Renal cortex interstitium (tissue), 11 donors: ENCODE results near the gene HNRNPLL. TPM values are rescaled to one million over a fixed set of nuclear protein-coding genes. Genes with fewer than 3 reads are reported as not detected.
"Not testable (repeated sequence)": the region's sequence is repeated elsewhere in the genome, so short reads cannot be mapped to it uniquely, and the experiment has no call there.

ENCODE experiments used
- DNase-seq, 11 donors: peaks; one replicate each; pipeline ENCODE4 v3.0.0-alpha.2; 2013; ENCODE audit warnings: low read depth in 9 of 11, low spot score in 4 of 11; ENCODE audit errors: extremely low read depth in 1 of 11
- polyA plus RNA-seq, 3 donors: library from polyadenylated mRNA; unstranded; fragments of 120-200 nt; gene quantifications; one replicate each; pipeline ENCODE4 v1.2.1, GENCODE V29; 2013; ENCODE audit not compliant: insufficient read length in 3 of 3

HNRNPLL gene
- polyA plus RNA-seq, 3 donors: 70.9 to 83.9 (median 74.3) TPM

DNA sequence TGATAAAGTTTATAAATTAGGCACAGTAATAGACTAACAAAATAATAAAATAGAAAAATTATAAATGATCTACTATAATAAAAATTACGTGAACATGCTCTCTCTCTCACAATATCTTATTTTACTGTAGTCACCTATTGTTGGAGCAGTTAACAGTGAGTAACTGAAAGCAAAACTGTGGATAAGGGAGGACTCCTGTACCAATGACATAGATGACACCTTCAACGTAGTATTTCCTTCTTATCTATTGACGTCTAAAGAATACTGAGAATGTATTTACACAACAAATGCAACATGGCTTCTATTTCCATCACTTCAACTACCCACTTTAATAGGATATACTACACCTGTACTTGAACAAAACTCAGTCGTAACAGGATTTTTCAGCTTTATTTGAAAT, 31.5 kb downstream of the HNRNPLL start:
- no peak for DNase-seq

DNA sequence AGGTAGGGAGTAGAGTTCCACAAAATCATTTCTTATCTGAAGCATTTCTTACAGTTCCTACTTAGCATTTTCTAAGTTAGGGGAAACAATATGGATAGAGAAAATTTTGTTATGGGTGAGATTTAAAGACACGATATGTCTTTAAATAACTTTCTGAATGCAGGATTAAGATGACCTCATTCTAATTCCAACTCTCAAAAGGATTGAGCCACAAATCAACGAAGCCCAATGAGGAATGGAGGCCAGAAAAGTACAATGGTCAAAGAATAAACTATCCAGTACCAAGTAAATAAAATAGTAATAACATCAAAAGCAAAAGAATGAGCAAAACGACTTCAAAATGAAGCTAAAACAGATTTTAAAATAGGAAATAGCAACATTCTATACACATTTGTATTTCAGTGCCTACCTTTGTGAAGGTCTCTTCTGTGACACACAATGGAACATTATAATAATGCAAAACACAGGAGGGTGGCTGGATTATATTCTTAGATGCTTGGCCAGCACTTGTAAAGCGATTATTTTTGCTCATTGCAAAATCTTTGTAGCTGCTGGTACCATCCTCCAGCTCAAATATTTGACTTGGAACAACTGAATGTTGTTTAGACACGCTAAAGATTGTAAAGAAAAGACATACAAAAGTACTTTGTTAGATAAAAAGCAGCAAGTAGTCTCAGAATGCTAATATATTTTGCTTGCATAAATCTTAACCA, 33.8 kb downstream of the HNRNPLL start:
- DNase-seq: no peak

DNA sequence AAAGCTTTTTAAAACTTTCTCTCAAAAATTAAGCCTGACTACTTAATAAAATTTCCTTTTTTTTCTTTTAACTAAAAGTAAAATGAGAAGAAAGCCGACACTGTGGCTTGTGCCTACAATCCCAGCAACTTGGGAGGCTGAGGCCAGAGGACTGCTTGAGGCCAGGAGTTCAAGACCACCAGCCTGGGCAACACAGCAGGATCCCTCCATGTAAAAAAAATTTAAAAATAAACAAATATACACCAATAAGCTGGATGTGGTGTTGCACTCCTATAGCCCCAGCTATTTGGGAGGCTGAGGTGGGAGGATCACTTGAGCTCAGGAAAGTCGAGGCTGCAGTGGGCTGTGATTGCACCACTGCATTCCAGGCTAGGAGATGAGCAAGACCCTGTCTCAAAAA, 37.4 kb downstream of the HNRNPLL start:
- DNase-seq: no peak

DNA sequence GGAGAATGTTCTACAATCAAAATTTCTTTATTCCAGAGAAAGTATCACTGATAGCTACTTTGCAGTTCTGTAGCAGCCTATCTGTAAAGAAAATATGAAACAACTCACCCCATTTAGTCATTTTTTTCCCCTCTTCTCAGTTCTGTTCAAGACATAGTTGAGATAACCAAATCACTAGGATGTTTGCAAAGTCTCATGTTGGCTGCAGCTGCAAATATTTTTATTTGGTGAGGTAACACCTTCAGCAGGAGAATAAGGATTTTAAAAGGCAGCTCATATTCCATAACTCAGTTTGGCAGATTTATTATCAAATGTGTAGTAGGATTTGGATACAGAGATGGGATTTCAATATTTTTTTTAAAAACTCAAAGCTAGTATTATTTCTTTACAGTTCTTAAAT, 41.0 kb downstream of the HNRNPLL start:
- DNase-seq: no peak

DNA sequence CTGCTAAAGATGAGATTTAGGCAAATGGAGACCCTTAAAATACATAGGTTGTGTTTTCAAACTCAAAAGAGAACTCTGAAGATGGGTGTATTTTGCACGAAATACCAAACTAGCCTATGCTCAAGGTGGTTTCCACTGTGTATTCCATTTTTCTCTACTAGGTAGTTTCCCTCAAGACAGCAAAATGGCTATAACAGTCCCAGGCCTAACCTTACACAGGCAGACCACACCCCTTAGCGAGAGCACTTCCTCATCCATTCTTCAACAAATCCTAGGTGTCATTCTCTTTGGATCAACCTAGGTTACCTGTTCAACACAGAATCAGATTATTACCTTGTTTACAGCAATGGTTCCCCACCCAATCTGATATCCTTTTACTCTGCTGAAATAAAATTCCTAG, 42.6 kb downstream of the HNRNPLL start:
- no peak for DNase-seq

DNA sequence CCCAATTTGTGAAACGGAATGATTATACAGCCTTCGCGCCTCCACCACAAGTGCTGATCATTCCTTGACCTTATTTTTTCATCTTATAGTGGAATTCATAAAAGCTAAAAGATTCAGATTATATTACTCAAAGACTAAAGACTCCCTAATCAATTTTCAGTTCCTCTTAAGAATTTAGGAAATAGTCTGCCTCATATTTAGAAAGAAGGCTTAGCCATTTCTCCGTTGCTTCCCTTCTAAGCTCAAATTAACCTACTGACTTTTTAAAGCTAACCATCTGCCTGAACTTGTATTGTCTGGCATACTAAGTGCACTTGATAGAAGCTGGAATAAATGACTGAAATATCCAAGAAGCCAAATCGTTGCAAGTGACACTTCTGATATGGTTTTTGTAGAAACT, 44.7 kb downstream of the HNRNPLL start:
- DNase-seq: no peak

DNA sequence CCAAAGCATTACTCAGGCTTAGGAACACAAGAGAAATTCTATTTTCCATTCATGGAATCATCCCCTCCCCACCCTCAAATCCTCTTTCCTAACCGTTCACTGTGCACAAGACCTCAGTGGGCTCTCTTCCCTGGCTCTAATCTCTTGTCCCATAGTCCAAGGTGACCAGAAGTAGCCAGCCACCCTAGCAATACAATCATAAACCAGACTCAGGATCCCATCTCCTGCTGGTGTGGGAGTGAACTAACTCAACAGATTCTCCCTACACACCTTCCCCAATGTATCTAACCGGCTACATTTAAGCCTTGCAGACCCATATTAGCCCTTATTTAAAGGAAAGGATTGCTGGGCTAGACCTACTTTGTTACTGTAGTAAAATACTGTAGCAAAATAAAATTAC, 45.5 kb downstream of the HNRNPLL start:
- no peak for DNase-seq

DNA sequence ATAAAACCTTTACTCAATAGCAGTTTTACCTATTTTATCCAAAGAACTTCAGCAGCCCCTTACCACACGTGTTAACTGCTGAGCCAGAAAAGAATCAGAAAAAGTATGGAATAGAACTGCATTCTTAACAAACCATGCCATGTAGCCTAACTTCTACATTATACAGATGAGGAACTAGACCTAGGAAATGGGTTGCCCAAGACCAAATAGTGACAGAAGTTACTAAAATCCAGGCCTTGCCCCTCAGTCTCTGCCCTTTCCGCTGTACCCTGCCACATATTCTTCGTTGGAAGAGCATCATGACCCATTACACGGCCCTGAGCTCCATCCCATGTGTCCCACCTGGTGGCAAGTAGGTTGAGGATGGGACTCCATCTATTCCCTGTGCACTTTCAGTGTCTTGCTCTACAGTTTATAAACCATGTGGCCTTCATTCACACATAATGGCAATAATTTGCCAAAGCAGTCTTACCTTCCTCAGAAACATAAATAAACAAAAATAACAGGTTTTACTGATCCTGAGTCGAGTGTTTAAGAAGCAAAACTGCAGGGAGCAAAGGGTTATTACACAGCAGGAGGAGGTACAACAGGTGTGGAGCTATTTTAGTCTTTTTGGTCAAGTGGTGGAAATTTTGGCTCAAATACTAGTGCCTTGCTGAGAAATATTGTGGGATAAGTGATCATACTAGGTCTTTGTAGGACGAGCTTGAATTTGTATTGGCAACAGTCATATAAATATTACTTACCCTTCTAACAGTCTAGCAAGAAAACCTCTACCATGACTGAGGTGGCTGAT, 46.5 kb downstream of the HNRNPLL start:
- no peak for DNase-seq

DNA sequence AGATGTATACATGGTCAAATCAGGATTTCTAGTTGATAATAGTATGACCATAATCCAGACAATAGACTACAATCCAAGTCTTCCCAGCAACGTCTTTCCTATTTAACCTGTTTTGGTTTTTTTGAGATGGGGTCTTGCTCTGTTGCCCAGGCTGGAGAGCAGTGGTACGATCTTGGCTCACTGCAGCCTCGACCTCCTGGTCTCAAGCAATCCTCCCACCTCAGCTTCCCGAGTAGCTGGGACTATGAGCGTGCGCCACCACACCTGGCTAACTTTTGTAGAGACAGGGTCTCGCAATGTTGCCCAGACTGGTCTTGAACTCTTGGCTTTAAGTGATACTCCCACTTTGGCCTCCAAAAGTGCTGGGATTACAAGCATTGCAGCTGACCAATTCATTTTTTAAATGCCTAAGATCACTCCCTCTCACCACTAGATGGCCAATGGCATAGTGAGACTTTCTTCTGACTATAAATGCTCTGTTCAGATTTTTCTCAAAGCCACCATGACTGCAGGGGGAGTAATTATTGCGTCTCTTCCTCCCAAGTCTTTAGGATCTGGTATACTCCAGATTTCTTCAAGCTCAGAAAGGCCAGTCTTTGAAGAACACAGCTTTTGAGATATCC, 47.6 kb downstream of the HNRNPLL start:
- no peak for DNase-seq

DNA sequence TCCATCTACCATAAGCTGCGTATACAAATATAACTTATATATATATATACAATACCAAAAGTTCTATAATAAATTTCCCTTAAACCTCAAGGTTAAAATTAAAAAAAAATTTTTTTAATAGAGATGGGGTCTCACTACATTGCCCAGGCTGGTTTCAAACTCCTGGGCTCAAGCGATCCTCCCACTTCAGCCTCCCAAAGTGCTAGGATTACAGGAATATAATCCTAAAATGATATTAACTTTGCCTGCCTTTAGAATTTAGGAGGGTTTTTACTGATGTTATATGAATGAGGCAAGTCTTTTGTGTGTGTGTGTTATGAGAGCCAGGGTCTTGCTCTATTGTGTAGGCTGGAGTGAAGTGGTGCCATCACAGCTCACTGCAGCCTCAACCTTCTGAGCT, 49.2 kb downstream of the HNRNPLL start:
- no peak for DNase-seq

DNA sequence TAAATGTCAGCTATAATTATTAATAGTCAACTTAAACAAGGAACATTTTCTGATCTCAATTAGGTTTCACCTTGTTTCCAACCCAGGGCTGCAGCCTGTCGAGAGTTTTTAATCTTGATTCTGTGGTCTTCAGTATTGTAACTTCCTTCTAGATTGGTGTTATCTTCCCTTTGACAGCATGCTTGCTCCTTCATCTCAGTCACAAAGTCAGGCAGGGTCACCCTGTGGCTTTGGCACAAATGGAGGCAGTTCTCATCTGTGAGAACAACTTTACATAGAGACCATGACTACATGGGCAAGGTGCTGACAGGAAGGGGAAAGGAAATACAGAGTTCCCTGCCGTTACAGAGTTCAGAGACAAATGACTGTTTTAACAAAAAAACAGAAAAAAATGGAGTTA, 50.5 kb downstream of the HNRNPLL start:
- DNase-seq: no peak

DNA sequence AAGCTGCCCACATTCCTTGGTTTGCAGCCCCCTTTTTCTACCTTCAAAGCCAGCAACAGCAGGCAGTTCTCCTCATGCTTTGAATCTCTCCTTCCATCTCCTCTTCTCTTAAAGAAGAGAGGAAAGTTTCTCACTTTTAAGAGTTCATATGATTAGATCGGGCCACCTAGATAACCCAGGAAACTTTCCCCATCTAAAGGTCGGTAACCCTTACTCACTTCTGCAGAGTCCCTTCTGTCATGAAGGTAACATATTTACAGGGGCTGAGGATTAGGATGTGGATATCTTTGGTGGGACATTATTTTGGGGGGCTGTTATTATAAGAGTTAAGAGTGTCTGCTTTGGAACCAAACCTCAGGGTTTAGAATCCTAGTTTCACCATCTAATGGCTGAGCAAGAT, 51.0 kb downstream of the HNRNPLL start:
- DNase-seq: no peak

DNA sequence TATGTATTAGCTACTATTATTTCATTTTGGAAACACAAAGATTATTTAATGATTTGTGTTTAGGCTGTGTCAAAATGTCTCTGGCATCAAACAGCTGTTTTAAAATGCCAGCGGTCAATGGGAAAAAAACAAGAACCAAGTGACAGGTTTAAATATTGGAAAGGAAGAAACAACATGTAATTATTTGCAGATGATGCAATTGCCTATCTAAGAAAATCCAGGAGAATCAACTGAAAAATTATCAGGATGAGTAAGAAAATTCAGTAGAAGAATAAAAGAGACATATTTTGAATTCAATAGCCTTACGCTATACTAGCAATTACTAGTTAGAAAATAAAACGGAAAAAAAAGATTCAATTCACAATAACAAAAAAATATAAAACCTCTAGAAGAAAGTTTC, 51.6 kb downstream of the HNRNPLL start:
- DNase-seq: no peak

DNA sequence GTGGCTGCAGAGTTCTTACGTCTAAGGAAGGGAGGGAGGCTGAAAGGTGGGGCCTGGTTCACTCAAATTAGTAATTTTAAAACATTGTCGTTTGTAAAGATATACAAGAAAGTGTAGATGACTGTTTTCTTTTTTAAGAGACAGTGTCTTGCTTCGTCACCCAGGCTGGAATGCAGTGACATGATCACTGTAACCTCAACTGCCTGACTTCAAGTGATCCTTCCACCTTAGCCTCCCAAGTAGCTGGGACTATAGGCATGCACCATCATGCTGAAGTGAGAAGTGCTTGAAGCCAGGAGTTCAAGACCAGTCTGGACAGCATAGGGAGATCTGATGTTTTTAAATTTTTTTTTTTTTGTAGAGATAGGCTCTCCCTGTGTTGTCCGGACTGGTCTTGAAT, 52.9 kb downstream of the HNRNPLL start:
- DNase-seq: no peak

DNA sequence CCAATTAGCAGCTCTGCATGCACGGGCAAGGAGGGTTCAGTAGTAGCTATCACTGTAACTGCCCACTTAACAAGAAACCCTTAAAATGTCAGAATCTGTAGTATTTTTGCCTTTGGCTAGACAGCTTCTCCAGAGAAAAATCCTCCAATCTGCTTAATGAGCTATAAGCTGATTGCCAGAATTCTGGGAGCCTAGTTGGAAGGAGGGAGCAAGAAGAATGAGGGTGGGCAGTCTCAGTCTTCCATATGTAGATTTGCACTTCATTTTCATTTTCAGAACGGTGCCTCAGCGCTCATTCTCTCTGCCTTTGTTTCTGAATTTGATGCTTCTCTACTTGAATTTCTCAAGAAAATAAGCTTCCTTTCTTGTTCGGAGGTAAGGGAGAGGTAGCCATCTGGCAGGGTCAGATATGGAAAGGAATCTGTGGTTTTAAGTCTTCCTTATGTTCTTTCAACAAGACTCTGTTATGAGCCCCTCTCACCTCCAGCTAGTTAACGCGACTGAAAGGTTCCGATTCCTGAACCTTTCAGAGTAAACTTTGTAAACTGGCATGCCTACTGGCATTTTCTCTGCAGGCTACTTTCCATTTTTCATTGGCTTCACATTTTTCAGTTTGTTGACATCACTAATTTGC, 53.5 kb downstream of the HNRNPLL start:
- DNase-seq: no peak

DNA sequence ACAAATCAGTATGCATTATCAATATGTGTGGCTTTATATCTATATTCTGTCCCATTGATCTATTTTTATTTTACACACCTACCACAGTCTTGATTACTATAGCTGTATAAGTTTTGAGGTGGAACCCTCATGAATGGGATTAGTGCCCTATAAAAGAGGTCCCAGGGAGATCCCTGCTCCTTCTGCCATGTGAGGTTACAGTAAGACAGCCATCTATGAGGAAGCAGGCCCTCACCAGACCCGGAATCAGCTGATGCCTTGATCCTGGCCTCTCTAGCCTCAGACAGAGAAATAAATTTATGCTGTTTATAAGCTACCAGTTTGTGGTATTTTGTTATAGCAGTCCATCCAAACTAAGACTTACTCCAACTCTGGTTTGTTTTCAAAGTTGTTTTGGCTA, 54.9 kb downstream of the HNRNPLL start:
- DNase-seq: no peak

DNA sequence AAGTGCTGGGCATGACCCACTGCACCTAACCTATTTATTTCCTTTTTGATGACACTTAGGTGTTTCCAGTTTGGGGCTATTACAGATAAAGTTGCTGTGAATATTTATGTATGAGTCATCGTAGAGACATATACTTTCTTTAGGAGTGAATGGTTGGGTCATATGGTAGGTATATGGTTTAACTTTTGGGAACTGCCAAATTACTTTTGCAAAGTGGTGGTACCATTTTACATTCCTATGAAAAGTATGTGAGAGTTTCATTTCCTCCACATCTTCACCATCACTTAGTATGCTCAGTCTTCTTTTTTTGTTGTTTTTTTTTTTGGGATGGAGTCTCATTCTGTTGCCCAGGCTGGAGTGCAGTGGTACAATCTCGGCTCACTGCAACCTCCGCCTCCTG, 56.1 kb downstream of the HNRNPLL start:
- DNase-seq: no peak

DNA sequence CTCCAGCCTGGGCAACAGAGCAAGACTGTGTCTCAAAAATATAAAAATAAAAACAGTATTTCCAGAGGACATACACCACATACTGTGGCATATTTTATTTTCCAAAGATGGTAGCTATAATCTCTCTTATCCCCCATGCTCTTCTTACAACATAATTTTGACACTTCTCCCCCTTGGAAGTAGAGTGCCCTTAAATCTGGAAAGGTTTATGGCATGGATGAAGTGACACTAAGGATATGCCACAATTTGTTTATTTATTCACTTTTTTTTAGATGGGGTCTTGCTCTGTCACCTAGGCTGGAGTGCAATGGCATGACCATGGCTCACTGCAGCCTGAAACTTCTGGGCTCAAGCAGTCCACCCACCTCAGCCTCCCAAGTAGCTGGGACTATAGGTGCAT, 56.7 kb downstream of the HNRNPLL start:
- DNase-seq: no peak

DNA sequence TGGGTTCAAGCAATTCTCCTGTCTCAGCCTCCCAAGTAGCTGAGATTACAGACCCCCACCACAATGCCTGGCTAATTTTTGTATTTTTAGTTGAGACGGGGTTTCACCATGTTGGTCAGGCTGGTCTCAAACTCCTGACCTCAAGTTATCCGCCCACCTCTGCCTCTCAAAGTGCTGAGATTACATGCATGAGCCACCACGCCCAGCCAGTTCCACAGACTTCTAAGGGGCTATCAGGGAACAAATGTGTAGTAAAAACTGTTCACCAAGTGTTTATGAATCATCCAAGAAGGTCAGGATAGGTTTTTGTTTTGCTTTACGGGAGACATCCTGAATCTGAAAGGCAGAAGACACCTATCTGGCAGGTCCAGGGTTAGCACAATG, 60.5 kb downstream of the HNRNPLL start:
- not testable (repeated sequence) for DNase-seq
